ENCODE data around the gene FBXO42.

DNA sequence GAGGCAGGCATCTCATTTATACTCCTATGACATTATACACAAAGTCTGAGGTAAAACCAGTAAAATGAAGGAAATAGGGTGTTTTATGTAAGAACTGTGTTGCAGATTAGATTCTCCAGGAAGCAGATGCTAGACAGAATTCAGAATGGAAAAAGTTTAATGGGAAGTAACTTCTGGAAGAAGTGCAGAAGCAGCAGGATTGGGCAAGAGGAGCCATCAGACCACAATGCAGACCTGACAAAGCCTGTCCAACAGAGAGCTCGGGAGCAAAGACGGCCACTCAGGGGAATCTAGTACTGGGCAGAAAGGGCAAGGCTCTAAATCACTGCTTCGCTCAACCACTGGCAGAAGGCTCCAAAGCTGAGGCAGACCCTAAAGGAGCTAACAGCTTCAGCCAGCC lies 33.7 kb downstream of the FBXO42 start:
- TF ChIP-seq GATA2 (IDR thresholded peaks at IDR 0.05; ENCODE audit: low read depth, low read length), result no peak
- no peak for TF ChIP-seq GATA3 (IDR thresholded peaks at IDR 0.05; ENCODE audit: low read depth, low read length)
